Measurements from ENCODE around the gene FXYD1.

The FXYD1 gene

DNA sequence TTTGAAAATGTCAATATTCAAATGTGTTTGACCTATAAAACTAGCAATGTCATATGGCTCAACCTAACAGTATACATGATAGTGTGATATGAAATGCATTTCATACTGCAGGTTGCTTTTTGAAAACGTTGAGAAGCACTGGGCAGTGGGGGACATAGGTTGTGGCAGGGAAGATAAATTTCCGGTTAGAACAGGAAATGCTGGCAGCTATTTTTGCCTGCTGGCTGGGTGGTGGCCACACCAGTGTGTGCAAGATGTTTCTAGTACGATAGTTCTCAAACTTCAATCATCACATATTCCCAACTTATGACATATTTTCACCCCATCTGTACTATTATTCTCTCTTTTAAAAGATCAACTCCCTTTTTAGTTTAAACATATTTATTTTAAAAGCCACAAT, 33.1 kb downstream of the FXYD1 start:
- Histone ChIP-seq H3K4me3 (ENCODE audit: insufficient read depth, low read depth, low read length) (no peak overlapping the region), H3K36me3 (ENCODE audit: control insufficient read depth, insufficient read depth, low read length) (no peaks in the 10 kb centered on the region), H3K27ac (ENCODE audit: insufficient read depth, low read depth, low read length, poor library complexity, severe bottlenecking) (no peak overlapping the region), H3K9me3 (ENCODE audit: control insufficient read depth, low read length) (no peaks in the 10 kb centered on the region), H3K4me1 (ENCODE audit: control insufficient read depth, insufficient read depth, low read length) (peaks cover 5% of the 10 kb centered on the region), H3K27me3 (ENCODE audit: control insufficient read depth, insufficient read depth, low read length, poor library complexity, severe bottlenecking) (no peaks in the 10 kb centered on the region)
- WGBS, 2 experiments, result 93 to 96% methylated on average over 3 of the region's 3 CpGs

DNA sequence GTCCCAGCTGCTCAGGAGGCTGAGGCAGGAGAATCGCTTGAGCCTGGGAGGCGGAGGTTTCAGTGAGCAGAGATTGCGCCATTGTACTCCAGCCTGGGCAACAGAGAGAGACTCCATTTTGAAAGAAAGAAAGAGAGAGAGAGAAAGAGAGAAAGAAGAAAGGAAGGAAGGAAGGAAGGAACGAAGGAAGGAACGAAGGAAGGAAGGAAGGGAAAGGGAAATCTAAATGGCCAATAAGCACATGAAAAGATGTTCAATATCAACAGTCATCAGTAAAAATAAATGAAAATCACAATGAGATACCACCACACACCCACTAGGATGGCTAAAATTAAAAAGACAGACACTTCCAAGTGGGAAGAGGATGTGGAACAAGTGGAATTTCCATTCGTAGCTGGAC, 35.6 kb downstream of the FXYD1 start:
- 88 to 94% methylated on average over 6 of the region's 6 CpGs for WGBS, 2 experiments

DNA sequence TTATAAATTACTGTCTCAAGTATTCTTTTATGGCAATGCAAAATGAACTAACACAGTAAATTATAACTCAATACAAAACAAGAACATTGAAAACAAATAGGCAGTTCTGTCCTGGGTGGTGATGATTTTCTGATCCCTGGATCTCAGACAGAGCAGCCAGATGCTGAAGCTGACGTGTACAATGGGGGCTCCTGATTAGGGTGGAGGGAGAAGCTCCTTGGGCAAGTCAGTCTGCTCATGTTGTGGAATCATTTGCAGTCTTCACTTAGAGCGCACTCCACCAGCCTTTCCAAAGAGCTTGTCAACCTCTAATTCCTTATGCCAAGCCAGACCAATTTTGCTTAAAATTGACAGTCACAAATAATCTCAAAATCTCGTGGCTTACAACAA, 37.6 kb downstream of the FXYD1 start:
- Histone ChIP-seq H3K36me3 (ENCODE audit: control insufficient read depth, insufficient read depth, low read length) (no peaks in the 10 kb centered on the region), H3K27me3 (ENCODE audit: control insufficient read depth, insufficient read depth, low read length, poor library complexity, severe bottlenecking) (no peaks in the 10 kb centered on the region), H3K4me3 (ENCODE audit: insufficient read depth, low read depth, low read length) (no peak overlapping the region), H3K9me3 (ENCODE audit: control insufficient read depth, low read length) (no peaks in the 10 kb centered on the region), H3K4me1 (ENCODE audit: control insufficient read depth, insufficient read depth, low read length) (peaks cover 5% of the 10 kb centered on the region), H3K27ac (ENCODE audit: insufficient read depth, low read depth, low read length, poor library complexity, severe bottlenecking) (no peak overlapping the region)
- WGBS, 2 experiments, result 89 to 92% methylated on average over 3 of the region's 3 CpGs

More for the DNA sequence above, 35.6 kb downstream of the FXYD1 start:
- Histone ChIP-seq H3K27me3 (ENCODE audit: control insufficient read depth, insufficient read depth, low read length, poor library complexity, severe bottlenecking) (no peaks in the 10 kb centered on the region), H3K9me3 (ENCODE audit: control insufficient read depth, low read length) (no peaks in the 10 kb centered on the region), H3K4me3 (ENCODE audit: insufficient read depth, low read depth, low read length) (no peak overlapping the region), H3K27ac (ENCODE audit: insufficient read depth, low read depth, low read length, poor library complexity, severe bottlenecking) (no peak overlapping the region), H3K36me3 (ENCODE audit: control insufficient read depth, insufficient read depth, low read length) (no peaks in the 10 kb centered on the region), H3K4me1 (ENCODE audit: control insufficient read depth, insufficient read depth, low read length) (peaks cover 5% of the 10 kb centered on the region)

DNA sequence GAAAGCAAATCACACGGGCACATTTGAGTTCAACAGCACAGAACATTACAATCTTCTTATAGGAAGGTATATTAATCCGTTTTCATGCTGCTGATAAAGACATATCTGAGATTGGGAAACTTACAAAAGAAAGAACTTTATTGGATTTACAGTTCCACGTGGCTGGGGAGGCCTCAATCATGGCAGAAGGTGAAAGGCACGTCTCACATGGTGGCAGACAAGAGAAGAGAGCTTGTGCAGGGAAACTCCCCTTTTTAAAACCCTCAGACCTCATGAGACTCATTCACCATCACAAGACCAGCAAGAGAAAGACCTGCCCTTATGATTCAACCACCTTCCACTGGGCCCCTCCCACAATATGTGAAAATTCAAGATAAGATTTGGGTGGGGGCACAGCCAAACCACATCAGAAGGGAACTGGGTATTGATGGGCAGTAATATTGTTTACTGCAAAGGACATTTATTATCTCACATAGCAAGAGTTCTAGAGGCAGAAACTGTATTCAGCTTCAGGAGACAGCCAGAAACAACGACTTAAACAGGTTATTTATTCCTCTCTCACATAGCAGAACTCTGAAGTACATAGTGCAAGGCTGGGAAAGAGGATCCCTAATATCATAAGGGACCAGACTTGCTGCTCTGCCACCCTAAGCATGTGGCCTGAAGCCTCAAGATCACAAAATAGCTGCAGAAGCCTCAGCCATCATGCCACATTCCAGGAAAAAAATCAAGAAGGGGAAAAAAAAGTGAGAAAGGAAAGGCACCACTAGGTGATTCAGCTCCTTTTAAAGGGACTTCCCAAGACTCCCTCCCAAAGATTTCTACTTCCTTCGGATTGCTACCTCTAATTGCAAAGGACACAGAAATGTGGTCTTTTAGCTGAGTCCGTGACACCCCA, 39.0 kb downstream of the FXYD1 start:
- Histone ChIP-seq H3K4me1 (ENCODE audit: control insufficient read depth, insufficient read depth, low read length) (peaks cover 5% of the 10 kb centered on the region), H3K27ac (ENCODE audit: insufficient read depth, low read depth, low read length, poor library complexity, severe bottlenecking) (no peak overlapping the region), H3K27me3 (ENCODE audit: control insufficient read depth, insufficient read depth, low read length, poor library complexity, severe bottlenecking) (no peaks in the 10 kb centered on the region), H3K4me3 (ENCODE audit: insufficient read depth, low read depth, low read length) (no peak overlapping the region), H3K36me3 (ENCODE audit: control insufficient read depth, insufficient read depth, low read length) (no peaks in the 10 kb centered on the region), H3K9me3 (ENCODE audit: control insufficient read depth, low read length) (no peaks in the 10 kb centered on the region)
- WGBS, 2 experiments, result 85 to 92% methylated on average over 7 of the region's 7 CpGs

DNA sequence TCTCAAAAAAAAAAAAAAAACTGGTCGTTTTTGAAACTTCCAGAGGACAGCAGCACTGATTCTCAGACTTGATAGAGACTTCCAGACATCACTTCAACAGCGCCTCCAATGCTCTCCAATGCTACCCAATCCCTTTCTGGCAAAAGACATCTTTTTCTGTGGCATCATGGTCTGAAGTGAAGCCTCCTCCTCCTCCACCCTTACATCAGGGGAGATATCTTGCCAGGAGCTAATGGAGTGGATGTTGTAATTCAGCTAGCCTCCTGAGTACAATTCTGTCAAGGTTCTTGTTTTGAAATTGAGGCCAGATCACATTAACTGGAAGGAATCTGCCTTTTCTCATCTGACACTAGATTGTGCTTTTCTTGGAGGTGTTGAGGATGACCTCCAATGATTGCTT, 40.1 kb downstream of the FXYD1 start:
- WGBS, 2 experiments, result 81 to 85% methylated on average over 2 of the region's 2 CpGs
- no peak overlapping the region for H3K27ac ChIP-seq (ENCODE audit: insufficient read depth, low read depth, low read length, poor library complexity, severe bottlenecking)
- H3K27me3 ChIP-seq (ENCODE audit: control insufficient read depth, insufficient read depth, low read length, poor library complexity, severe bottlenecking), result no peaks in the 10 kb centered on the region
- H3K36me3 ChIP-seq (ENCODE audit: control insufficient read depth, insufficient read depth, low read length), result no peaks in the 10 kb centered on the region
- no peaks in the 10 kb centered on the region for H3K9me3 ChIP-seq (ENCODE audit: control insufficient read depth, low read length)
- H3K4me1 ChIP-seq (ENCODE audit: control insufficient read depth, insufficient read depth, low read length), result peaks cover 5% of the 10 kb centered on the region
- H3K4me3 ChIP-seq (ENCODE audit: insufficient read depth, low read depth, low read length), result no peak overlapping the region

DNA sequence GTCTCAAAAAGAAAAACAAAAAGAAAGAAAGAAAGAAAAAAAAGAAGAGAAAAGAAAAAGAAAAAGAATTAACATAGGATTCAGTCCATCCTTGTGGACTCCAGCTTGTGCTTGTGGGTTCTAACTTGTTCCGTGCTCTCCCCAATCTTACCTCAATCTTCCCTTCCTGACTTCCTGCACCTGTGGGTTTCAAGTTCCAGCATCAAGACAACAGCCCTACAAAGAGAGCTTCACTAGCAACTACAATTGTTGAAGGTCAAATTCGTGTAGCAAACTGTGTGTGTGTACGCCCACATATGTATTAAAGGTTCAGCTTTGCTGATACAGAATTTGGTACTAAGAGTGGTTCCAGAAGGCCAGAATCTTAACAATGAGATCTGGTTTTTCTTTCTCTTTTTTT, 41.2 kb downstream of the FXYD1 start:
- H3K4me1 ChIP-seq (ENCODE audit: control insufficient read depth, insufficient read depth, low read length), result peaks cover 5% of the 10 kb centered on the region
- no peak overlapping the region for H3K27ac ChIP-seq (ENCODE audit: insufficient read depth, low read depth, low read length, poor library complexity, severe bottlenecking)
- WGBS, 2 experiments, result 86 to 89% methylated on average over 3 of the region's 3 CpGs
- H3K36me3 ChIP-seq (ENCODE audit: control insufficient read depth, insufficient read depth, low read length), result no peaks in the 10 kb centered on the region
- H3K4me3 ChIP-seq (ENCODE audit: insufficient read depth, low read depth, low read length), result no peak overlapping the region
- H3K27me3 ChIP-seq (ENCODE audit: control insufficient read depth, insufficient read depth, low read length, poor library complexity, severe bottlenecking), result no peaks in the 10 kb centered on the region
- no peaks in the 10 kb centered on the region for H3K9me3 ChIP-seq (ENCODE audit: control insufficient read depth, low read length)

DNA sequence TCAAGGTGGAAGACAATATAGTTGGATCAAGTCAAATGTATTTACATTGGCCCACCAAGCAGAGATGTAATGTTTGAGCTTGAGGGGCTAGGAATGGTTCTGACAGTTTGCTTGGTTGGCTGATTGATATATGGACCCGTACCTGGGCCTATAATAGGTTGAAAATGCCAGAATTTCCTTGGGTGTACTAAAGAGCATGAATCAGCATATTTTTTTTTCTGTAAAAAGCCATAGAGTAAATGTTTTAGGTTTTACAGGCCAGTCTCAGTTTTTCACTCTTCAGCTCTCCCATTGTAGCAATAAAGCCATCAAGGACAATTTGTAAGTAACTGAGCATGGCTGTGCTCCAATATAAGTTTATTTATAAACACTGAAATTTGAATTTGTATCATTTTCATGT, 42.8 kb downstream of the FXYD1 start:
- Histone ChIP-seq H3K36me3 (ENCODE audit: control insufficient read depth, insufficient read depth, low read length) (no peaks in the 10 kb centered on the region), H3K4me3 (ENCODE audit: insufficient read depth, low read depth, low read length) (no peak overlapping the region), H3K9me3 (ENCODE audit: control insufficient read depth, low read length) (no peaks in the 10 kb centered on the region), H3K27me3 (ENCODE audit: control insufficient read depth, insufficient read depth, low read length, poor library complexity, severe bottlenecking) (no peaks in the 10 kb centered on the region), H3K4me1 (ENCODE audit: control insufficient read depth, insufficient read depth, low read length) (no peaks in the 10 kb centered on the region), H3K27ac (ENCODE audit: insufficient read depth, low read depth, low read length, poor library complexity, severe bottlenecking) (no peak overlapping the region)
- WGBS, 2 experiments, result 98 to 100% methylated on average over 1 of the region's 1 CpG

DNA sequence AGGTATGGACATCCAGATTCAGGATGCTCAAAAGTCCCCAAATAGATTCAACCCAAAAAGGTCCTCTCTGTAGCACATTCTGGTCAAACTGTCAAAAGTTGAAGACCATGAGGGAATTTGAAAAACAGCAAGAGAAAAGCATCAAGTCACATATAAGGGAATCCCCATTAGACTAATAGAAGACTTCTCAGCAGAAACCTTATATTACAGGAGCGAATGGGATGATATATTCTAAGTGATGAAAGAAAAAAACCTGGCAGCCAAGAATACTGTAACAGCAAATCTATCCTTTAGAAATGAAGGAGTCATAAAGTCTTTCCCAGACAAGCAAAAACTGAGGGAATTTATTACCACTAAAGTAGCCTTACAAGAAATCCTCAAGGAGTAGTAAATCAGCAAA, 45.6 kb downstream of the FXYD1 start:
- Histone ChIP-seq H3K4me3 (ENCODE audit: insufficient read depth, low read depth, low read length) (no peak overlapping the region), H3K27me3 (ENCODE audit: control insufficient read depth, insufficient read depth, low read length, poor library complexity, severe bottlenecking) (no peaks in the 10 kb centered on the region), H3K9me3 (ENCODE audit: control insufficient read depth, low read length) (no peaks in the 10 kb centered on the region), H3K27ac (ENCODE audit: insufficient read depth, low read depth, low read length, poor library complexity, severe bottlenecking) (no peak overlapping the region), H3K36me3 (ENCODE audit: control insufficient read depth, insufficient read depth, low read length) (no peaks in the 10 kb centered on the region), H3K4me1 (ENCODE audit: control insufficient read depth, insufficient read depth, low read length) (no peaks in the 10 kb centered on the region)
- WGBS, 2 experiments, result 100% methylated on average over 1 of the region's 1 CpG; no CpG with 5 or more reads in 1 of the 2 experiments

DNA sequence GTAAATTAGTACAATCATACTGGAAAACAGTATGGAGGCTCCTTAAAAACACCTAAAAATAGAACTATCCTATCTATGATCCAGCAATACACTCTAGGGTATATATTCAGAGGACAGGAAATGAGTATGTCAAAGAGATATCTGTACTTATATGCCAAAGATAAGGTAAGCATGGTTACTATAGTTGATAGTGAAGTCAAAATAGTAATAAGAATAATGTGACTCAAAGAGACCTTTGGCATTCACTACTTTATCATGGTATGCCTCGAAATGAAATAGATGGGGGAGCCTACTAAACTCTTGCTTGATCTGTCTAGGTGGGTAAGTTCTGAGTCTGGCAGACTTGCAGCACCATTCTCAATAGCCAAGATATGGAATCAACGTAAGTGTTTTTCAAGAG, 46.3 kb downstream of the FXYD1 start:
- Histone ChIP-seq H3K27me3 (ENCODE audit: control insufficient read depth, insufficient read depth, low read length, poor library complexity, severe bottlenecking) (no peaks in the 10 kb centered on the region), H3K27ac (ENCODE audit: insufficient read depth, low read depth, low read length, poor library complexity, severe bottlenecking) (no peak overlapping the region), H3K36me3 (ENCODE audit: control insufficient read depth, insufficient read depth, low read length) (no peaks in the 10 kb centered on the region), H3K9me3 (ENCODE audit: control insufficient read depth, low read length) (no peaks in the 10 kb centered on the region), H3K4me3 (ENCODE audit: insufficient read depth, low read depth, low read length) (no peak overlapping the region), H3K4me1 (ENCODE audit: control insufficient read depth, insufficient read depth, low read length) (no peaks in the 10 kb centered on the region)
- WGBS, 2 experiments, result 87 to 95% methylated on average over 2 of the region's 2 CpGs

Measured in ectodermal cell (in vitro differentiated cells).